ELF-1 (cell line): Measurements from ENCODE around the gene ACOX1.

Experiments used
- DNase-seq: peaks from one replicate; pipeline ENCODE4 v3.0.0-alpha.2; 2016; ENCODE audit warnings: low read depth, low spot score

Gene ACOX1

DNA sequence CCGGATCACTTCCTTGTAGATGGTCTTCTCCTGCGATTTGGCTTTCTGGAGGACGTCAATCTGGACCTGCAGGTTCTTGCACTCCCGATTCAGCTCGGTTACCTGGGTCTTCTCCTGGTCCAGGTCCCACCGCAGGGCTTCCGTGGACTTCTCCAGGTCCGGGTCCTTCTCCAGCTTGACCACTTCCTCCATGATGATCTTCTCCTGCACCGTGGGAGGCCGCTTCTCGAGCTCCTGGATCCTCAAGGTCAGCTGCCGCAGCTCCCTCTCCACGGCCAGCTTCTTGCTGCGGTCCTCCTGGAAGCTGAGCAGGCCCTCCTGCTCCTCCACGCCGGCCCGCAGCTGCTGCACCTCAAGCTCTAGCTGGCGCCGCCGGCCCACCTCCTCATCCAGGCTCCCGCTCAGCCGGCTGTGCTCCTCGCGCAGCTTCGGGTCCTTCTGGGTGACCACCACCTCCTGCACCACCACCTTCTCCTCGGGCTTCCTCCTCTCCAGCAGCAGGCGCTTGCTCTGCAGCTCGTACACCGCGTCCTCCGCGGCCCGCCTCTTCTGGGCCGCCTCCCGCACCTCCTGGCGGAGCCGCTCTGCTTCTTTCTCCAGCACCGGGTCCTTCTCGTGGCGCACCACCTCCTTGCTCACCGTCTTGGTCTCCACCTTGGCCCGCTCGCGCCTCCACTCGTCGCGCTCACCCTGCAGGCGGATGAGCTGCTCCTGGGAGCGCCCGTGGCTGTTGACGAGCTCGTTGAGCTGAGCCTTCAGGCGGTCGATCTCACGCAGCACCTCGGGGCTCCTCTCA, 29.9 kb upstream of the ACOX1 start:
- no peak for DNase-seq

DNA sequence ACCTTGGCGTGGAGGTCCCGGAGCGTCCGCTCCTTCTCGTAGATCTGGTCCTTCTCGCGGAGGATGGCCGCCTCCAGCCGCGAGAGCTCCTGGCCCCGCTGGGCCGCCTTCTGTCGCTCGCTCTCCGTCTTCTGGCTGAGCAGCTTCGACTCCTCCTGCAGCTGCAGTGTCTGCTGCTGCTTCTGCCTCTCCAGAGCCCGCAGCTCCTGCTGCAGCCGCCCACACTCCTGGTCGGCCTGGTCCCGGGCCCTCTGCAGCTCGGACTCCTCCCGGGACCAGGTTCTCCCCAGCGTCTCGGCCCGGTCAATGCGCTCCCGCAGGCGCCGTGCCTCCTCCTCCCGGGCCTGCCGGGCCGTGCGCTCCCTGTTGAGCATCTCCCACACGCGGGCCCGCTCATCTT, 29.2 kb upstream of the ACOX1 start:
- DNase-seq, result no peak

DNA sequence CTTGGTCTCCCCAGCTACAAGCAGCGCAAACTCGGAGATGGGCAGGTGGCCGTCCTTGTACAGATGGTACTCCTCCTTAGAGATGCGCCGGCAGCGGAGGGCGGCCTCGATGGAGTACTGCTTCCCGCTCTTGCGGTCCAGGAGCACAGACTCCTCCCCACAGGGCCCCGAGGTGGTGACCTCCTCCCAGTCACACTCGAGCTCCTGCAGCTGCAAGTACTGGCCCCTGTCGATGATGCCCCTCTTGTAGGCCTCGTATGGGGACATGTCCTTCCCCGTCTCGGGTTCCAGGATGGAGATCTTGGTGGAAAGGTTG, 28.8 kb upstream of the ACOX1 start:
- no peak for DNase-seq

DNA sequence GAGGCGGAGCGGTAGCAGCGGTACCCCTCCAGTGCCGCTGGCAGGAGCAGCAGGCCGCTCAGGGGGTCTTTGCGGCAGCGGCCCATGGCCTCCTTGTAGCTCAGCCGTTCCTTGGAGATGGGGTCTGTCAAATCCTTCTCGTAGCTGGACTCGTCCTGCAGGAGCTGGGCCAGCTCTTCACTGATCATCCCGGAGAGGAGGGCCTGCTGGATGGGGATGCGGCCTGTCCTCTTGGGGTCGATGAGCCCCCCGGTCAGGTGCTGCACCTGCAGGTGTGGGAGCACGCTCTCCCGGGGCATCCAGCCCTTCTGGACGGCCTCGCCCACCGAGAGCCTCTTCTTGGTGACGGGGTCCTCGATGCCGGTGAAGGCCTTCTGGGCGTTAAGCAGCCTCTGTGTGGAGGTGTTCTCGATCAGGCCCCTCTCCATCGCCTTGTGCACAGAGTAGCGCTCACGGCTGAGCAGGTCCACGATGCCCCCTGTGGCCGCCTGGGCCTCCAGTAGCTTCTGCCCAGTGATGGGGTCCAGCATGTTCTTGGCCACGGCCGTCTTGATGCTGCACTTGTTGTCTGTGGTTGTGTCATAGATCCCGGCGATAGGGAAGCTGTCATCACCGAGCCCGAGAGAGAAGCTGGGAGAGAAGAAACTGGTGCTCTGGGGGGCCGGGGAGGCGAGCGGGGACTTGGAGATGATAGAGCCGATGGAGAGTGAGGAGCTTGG, 28.3 kb upstream of the ACOX1 start:
- no peak for DNase-seq

GRCh38 chr17:76005263-76006149, 26.5 kb upstream of the ACOX1 start:
- DNase-seq, result peak; percentile 84

DNA sequence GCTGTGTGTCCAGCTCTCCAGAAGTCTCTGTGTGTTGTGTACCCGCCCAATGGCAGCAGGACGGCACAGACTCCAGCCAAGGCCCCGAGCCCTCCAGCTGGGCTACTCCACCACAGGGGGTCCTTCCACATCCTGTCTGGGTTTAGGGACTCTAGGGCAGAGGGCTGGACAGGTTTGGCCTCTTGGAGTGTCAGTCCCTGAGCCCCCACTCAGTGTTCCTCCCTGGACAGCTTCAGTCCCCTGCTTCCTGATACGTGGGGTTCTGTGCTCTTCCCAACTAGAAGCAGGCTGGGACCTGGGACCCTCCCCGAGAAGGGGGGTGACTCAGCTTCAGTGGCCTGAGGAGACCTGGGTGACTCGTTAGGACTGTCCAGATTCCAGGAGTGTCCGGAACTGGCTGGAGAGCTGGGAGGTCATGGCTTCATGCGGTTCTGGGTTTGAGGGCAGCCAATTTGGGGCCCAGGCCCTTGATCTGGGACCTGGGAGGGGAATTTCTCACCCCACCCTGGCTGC, 25.8 kb upstream of the ACOX1 start:
- DNase-seq, result no peak

GRCh38 chr17:76003915-76004314, 24.9 kb upstream of the ACOX1 start:
- no peak for DNase-seq

DNA sequence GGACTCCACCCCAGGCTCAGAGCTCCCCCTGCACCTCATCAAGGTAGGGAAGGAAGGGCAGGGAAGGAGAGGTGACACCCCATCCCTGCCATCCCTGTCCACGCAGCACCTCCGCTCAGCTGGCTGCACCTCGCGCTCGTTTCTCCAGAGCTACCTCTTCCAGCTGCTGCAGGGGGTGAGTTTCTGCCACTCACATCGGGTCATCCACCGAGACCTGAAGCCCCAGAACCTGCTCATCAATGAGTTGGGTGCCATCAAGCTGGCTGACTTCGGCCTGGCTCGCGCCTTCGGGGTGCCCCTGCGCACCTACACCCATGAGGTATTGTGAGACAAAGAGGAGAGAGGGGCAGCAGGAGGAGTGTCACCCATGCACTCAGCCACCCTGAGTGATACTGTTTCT, 23.1 kb upstream of the ACOX1 start:
- no peak for DNase-seq

GRCh38 chr17:76000755-76001521, 22.0 kb upstream of the ACOX1 start, which contains the start of gene CDK3:
CDK3 (plus strand) TSS chr17:76000855; CDS start chr17:76001426, 571 bp downstream.
- no peak for DNase-seq

DNA sequence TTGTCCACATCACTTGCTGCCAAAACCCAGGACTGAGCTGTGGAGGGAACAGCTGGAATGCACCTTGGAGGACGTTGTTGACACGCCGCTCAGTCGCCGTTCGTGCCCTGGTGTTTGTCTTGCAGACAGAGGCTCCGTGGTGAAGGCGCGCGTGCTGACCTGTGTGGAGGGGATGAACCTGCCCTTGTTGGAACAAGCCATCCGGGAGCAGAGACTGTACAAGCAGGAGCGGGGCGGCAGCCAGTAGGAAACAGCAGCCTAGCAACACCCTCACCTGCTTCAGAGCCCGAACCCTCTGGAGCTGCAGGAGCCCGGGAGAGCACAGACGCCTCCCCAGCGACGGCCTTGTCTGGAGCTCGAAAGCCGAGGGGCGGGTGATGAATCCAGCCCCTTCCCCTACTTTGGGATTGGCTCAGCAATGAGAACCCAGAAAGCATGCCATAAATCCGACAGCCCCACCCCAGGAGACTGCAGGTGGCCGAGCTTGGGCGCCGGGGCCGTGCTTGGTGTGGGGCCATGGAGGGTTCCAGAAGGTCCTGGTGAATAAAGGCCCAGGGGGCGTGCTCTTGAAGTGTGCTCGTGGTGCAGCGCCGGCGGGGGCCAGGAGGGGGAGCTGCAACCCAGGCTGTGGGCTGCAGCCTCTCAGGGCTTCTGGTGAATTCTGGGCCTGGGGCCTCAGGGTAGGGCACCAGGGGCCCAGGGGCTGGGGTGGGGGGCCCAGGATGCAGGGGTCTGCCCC, 21.2 kb upstream of the ACOX1 start:
- DNase-seq, result peak; percentile 84

- DNase-seq, result peak; percentile 60
These were observed 19.4 kb upstream of the ACOX1 start for GRCh38 chr17:75998327-75998795.

GRCh38 chr17:75996665-75997590, 18.0 kb upstream of the ACOX1 start:
- no peak for DNase-seq

DNA sequence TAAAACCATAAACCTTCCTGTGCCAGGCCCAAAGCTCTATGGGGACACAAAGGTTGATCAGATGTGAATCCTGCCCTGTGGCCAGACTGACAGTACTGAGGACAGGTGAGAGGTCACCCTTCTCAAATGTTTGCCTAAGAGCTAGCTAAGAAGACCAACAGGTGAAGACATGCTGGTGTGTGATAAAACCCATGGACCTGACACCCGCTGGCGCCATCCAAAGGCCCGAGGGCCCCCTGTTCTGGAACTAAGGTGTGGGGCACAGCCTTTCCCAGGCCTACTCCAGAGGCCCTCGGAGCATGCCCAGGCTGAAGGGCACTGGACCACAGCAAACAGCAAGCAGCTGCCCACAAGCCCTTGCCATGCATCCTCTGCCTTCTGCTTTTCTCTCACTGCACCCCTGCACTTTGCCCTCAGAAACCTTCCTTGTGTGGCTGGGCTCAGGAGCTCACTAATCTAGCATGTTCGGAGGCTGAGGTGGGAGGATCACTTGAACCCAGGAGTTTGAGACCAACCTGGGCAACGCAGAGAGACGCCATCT, 16.5 kb upstream of the ACOX1 start:
- no peak for DNase-seq

- no peak for DNase-seq
These were observed 15.9 kb upstream of the ACOX1 start for GRCh38 chr17:75994802-75995370.

- no peak for DNase-seq
These were observed 12.4 kb upstream of the ACOX1 start for GRCh38 chr17:75991396-75991795.

GRCh38 chr17:75987041-75987440, 8.1 kb upstream of the ACOX1 start:
- no peak for DNase-seq

- DNase-seq, result no peak
These were observed 7.0 kb upstream of the ACOX1 start for GRCh38 chr17:75985986-75986385.

DNA sequence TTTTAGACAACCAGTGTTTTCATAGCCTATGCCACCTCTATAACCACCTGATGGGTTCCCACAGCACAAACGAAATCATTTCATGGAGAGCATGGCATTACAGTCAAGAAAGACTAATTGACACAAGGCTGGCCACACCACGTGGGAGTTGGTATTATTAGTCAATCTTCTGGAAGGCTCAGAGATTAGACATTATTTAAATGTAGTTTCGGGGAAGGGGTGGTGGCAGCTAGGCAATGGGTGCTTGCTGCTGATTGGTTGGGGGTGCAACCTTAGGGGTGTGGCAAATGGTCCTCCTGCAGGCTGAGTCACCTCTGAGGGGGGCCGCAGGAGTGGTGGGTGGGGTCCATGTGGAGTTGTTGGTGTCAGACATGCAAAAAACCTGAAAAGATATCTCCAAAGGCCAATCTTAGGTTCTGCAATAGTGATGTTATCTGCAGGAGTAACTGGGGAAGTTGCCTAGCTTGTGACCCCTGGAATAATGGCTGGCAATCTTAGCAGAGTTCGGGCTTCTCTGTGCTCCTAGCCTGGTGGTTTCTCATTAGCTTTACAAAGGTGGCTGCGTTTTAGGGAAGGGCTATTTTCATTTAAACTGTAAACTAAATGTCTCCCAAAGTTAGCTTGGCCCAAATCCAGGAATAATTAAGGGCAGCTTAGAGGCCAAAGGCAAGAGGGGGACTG, 4.7 kb upstream of the ACOX1 start:
- peak; percentile 55 for DNase-seq
